IMR-90 (cell line): ENCODE measurements around the gene PAK5. TPM values are rescaled to one million over a fixed set of nuclear protein-coding genes. Genes with fewer than 3 reads are reported as not detected.

Experiments used
- ATAC-seq: fragments of 200-7000 bp; cut with Tn5 transposase; 2 replicates; pipeline ENCODE4 v1.9.1; 2020; ENCODE audit warnings: low read depth, mild to moderate bottlenecking, moderate library complexity
- BruUV-seq: library from RNA; stranded (reverse); fragments of 400-500 nt; replicated peaks from 2 replicates; lab custom pipeline; 2021; lab: Mats Ljungman, UMichigan
- CTCF ChIA-PET: fragments of 300-600 bp; formaldehyde crosslinking; extraction: SDS; loops from one replicate; lab custom pipeline; 2021; ENCODE audit warnings: antibody characterized with exemption; lab: Yijun Ruan, JAX
- POLR2A ChIA-PET: fragments of 300-600 bp; sonication (Branson Sonifier 250); formaldehyde crosslinking; loops from one replicate; lab custom pipeline; 2022; ENCODE audit warnings: antibody characterized with exemption; ENCODE audit not compliant: unreplicated experiment; lab: Charles Lee
- DNase-seq: peaks from one replicate; pipeline ENCODE4 v3.0.0; 2013
- H2AFZ ChIP-seq: replicated peaks from 2 replicates; pipeline ENCODE3; 2013; ENCODE audit warnings: low read length, mild to moderate bottlenecking; ENCODE audit not compliant: poor library complexity
- H2AK5ac ChIP-seq: 2 replicates; pipeline ENCODE4 v1.6.1; 2013; ENCODE audit warnings: low read depth, low read length, inconsistent platforms
- H2AK9ac ChIP-seq: replicated peaks from 2 replicates; pipeline ENCODE3; 2013; ENCODE audit warnings: mild to moderate bottlenecking, low read depth, low read length, moderate library complexity; ENCODE audit not compliant: poor library complexity
- H2BK120ac ChIP-seq: 2 replicates; pipeline ENCODE4 v1.6.1; 2013; ENCODE audit warnings: low read depth, low read length, inconsistent platforms
- H2BK15ac ChIP-seq: 3 replicates; pipeline ENCODE4 v1.6.1; 2013; ENCODE audit warnings: low read depth, low read length, inconsistent platforms
- H2BK20ac ChIP-seq: 2 replicates; pipeline ENCODE4 v1.6.1; 2013; ENCODE audit warnings: low read depth, mild to moderate bottlenecking, inconsistent platforms, low read length, moderate library complexity
- H2BK5ac ChIP-seq: 2 replicates; pipeline ENCODE4 v1.6.1; 2013; ENCODE audit warnings: mild to moderate bottlenecking, low read depth, low read length, inconsistent platforms; ENCODE audit not compliant: poor library complexity, severe bottlenecking
- H3K14ac ChIP-seq: replicated peaks from 2 replicates; pipeline ENCODE4 v1.6.1; 2013; ENCODE audit warnings: low read depth, low read length, inconsistent platforms
- H3K18ac ChIP-seq: 2 replicates; pipeline ENCODE4 v1.6.1; 2013; ENCODE audit warnings: low read depth, low read length, control low read depth
- H3K23ac ChIP-seq: 2 replicates; pipeline ENCODE4 v1.6.1; 2013; ENCODE audit warnings: low read depth, low read length, inconsistent platforms
- H3K27ac ChIP-seq: 2 replicates; pipeline ENCODE4 v1.5.1; 2013; ENCODE audit warnings: mild to moderate bottlenecking, control low read depth, low read length; ENCODE audit not compliant: insufficient read depth
- H3K27me3 ChIP-seq: 2 replicates; pipeline ENCODE4 v1.6.1; 2013; ENCODE audit warnings: low read length; ENCODE audit not compliant: control insufficient read depth, insufficient read depth
- H3K36me3 ChIP-seq: 2 replicates; pipeline ENCODE4 v1.6.1; 2013; ENCODE audit warnings: low read length, mixed read lengths; ENCODE audit not compliant: control insufficient read depth, insufficient read depth
- H3K4ac ChIP-seq: 2 replicates; pipeline ENCODE4 v1.6.1; 2013; ENCODE audit warnings: low read depth, low read length, inconsistent platforms
- H3K4me1 ChIP-seq: 2 replicates; pipeline ENCODE4 v1.6.1; 2013; ENCODE audit warnings: low read length, mixed read lengths; ENCODE audit not compliant: control insufficient read depth, insufficient read depth
- H3K4me2 ChIP-seq: 2 replicates; pipeline ENCODE4 v1.6.1; 2013; ENCODE audit warnings: low read depth, mild to moderate bottlenecking, control low read depth, low read length, moderate library complexity
- H3K4me3 ChIP-seq: 2 replicates; pipeline ENCODE4 v1.5.1; 2013; ENCODE audit warnings: low read depth, mild to moderate bottlenecking, control low read depth, low read length, moderate library complexity; ENCODE audit not compliant: insufficient read depth
- H3K56ac ChIP-seq: 2 replicates; pipeline ENCODE4 v1.6.1; 2013; ENCODE audit warnings: low read length, inconsistent platforms; ENCODE audit not compliant: insufficient read depth; ENCODE audit errors: extremely low read depth
- H3K79me1 ChIP-seq, 2 experiments: 2 replicates each; pipeline ENCODE4 v1.6.1; 2013; ENCODE audit warnings: low read length in 2 of 2, inconsistent platforms in 1 of 2, low read depth in 1 of 2
- H3K9ac ChIP-seq: 2 replicates; pipeline ENCODE4 v1.6.1; 2013; ENCODE audit warnings: low read depth, low read length, control low read depth
- H3K9me1 ChIP-seq: 2 replicates; pipeline ENCODE4 v1.6.1; 2013; ENCODE audit warnings: low read length, inconsistent platforms; ENCODE audit not compliant: insufficient read depth
- H3K9me3 ChIP-seq: 2 replicates; pipeline ENCODE4 v1.6.1; 2013; ENCODE audit warnings: low read length; ENCODE audit not compliant: control insufficient read depth, insufficient read depth
- H4K20me1 ChIP-seq: 2 replicates; pipeline ENCODE4 v1.6.1; 2013; ENCODE audit warnings: low read length, inconsistent platforms; ENCODE audit not compliant: insufficient read depth
- H4K5ac ChIP-seq: 2 replicates; pipeline ENCODE4 v1.6.1; 2013; ENCODE audit warnings: mild to moderate bottlenecking, low read depth, low read length, control low read depth
- H4K8ac ChIP-seq, 2 experiments: 2 replicates each; pipeline ENCODE4 v1.6.1; 2013; ENCODE audit warnings: low read depth in 2 of 2, low read length in 2 of 2, control low read depth in 1 of 2, inconsistent platforms in 1 of 2
- H4K91ac ChIP-seq: 2 replicates; pipeline ENCODE4 v1.6.1; 2013; ENCODE audit warnings: low read depth, low read length, inconsistent platforms; ENCODE audit not compliant: insufficient read depth
- CHD1 ChIP-seq: IDR thresholded peaks from 2 replicates; pipeline ENCODE4 v1.6.1; 2012; ENCODE audit warnings: low read depth, low read length, improper control_type of control experiment
- ELK1 ChIP-seq: fragments of 150-350 bp; IDR thresholded peaks from 2 replicates; pipeline ENCODE4 v1.6.1; 2016; ENCODE audit warnings: low read depth, mild to moderate bottlenecking, low read length, moderate library complexity, borderline replicate concordance
- RFX5 ChIP-seq: IDR thresholded peaks from 2 replicates; pipeline ENCODE4 v1.8.0; 2012; ENCODE audit warnings: low read depth, mild to moderate bottlenecking, low read length, moderate library complexity
- SMC3 ChIP-seq: fragments of 150-350 bp; IDR thresholded peaks from 2 replicates; pipeline ENCODE4 v1.6.1; 2016; ENCODE audit warnings: low read depth, mild to moderate bottlenecking, antibody characterized with exemption, low read length, moderate library complexity
- WGBS, 2 experiments: methylation state at CpG; one replicate each; pipeline versions ENCODE4 v1.1.5 to v1.1.7; 2013; ENCODE audit warnings: missing lambda C conversion rate in 2 of 2; ENCODE audit not compliant: insufficient read length in 1 of 2; ENCODE audit errors: extremely low coverage in 2 of 2; 5-methylcytosine and 5-hydroxymethylcytosine counted together
- dilution Hi-C: fragments of 300-500 bp; cut with HindIII; formaldehyde crosslinking; loops from one replicate; pipeline ENCODE4 v1.14.3; 2018; ENCODE audit warnings: low sequenced_read_pairs; ENCODE audit not compliant: unreplicated experiment
- in situ Hi-C: fragments of 300-500 bp; cut with MboI; formaldehyde crosslinking; loops from 3 replicates; pipeline ENCODE4 v1.14.3; 2019; ENCODE audit warnings: low sequenced_read_pairs, inconsistent platforms, mixed read lengths
- intact Hi-C: fragments of 100-400 bp; cut with micrococcal nuclease; formaldehyde crosslinking; loops from 2 replicates; pipeline ENCODE4 v1.10.0; 2022
- polyA plus RNA-seq, 3 experiments: library from polyadenylated mRNA; depleted of rRNA; stranded (reverse); fragments of >200 nt; gene quantifications; 2 replicates each; pipeline ENCODE4 v1.2.3, GENCODE V29; 2012; ENCODE audit warnings: low replicate concordance in 1 of 3
- total RNA-seq: library from RNA; depleted of rRNA; stranded (reverse); fragments of >200 nt; gene quantifications from 2 replicates; pipeline ENCODE4 v1.2.3, GENCODE V29; 2012

PAK5 gene
- total and polyA plus RNA-seq, 2 of the 4 experiments (the other 2 are of a cell fraction): not detected

- ChIA-PET CTCF (no interaction called here), POLR2A (no interaction called here)
- no peak overlapping the region for H3K14ac ChIP-seq
- H4K20me1 ChIP-seq: no peaks in the 10 kb centered on the region
- H3K9ac ChIP-seq: no peak overlapping the region
- intact Hi-C loops: no loop called here
- H2BK5ac ChIP-seq: no peak overlapping the region
- no peak overlapping the region for H3K4me3 ChIP-seq
- no peak overlapping the region for H2AK5ac ChIP-seq
- no peaks in the 10 kb centered on the region for H3K79me1 ChIP-seq
- no peak overlapping the region for H2AK9ac ChIP-seq
- no peak for TF ChIP-seq SMC3
- TF ChIP-seq RFX5: no peak
- TF ChIP-seq ELK1: no peak
- TF ChIP-seq CHD1: no peak
- no peak overlapping the region for H2BK15ac ChIP-seq
- H3K56ac ChIP-seq: no peak overlapping the region
- no peak overlapping the region for H3K4me2 ChIP-seq
- H2BK120ac ChIP-seq: no peak overlapping the region
- dilution Hi-C loops: no loop called here
- H2BK20ac ChIP-seq: no peak overlapping the region
- no peak overlapping the region for H3K23ac ChIP-seq
- no peak overlapping the region for H4K8ac ChIP-seq
- H2AFZ ChIP-seq: no peak overlapping the region
- no peak for DNase-seq
- no CpG with 5 or more reads among the region's 3 CpGs for WGBS, 2 experiments
- H4K5ac ChIP-seq: no peak overlapping the region
- no peaks in the 10 kb centered on the region for H3K9me1 ChIP-seq
- no peaks in the 10 kb centered on the region for H3K9me3 ChIP-seq
- H3K27me3 ChIP-seq: peaks cover 23% of the 10 kb centered on the region
- H3K4me1 ChIP-seq: no peaks in the 10 kb centered on the region
- H4K91ac ChIP-seq: no peak overlapping the region
- H3K4ac ChIP-seq: no peak overlapping the region
- in situ Hi-C loops: no loop called here
- no peak overlapping the region for H3K18ac ChIP-seq
- H3K36me3 ChIP-seq: no peaks in the 10 kb centered on the region
- H3K27ac ChIP-seq: no peak overlapping the region
- no peak for ATAC-seq
- BruUV-seq: no TSS peak
Measured at GRCh38 chr20:9523636-9524035, 315.2 kb downstream of the PAK5 start.
